ELF-1 (cell line): ENCODE results near the gene CREB3L4.

Experiments used
- DNase-seq: peaks from one replicate; pipeline ENCODE4 v3.0.0-alpha.2; 2016; ENCODE audit warnings: low read depth, low spot score

CREB3L4 gene

DNA sequence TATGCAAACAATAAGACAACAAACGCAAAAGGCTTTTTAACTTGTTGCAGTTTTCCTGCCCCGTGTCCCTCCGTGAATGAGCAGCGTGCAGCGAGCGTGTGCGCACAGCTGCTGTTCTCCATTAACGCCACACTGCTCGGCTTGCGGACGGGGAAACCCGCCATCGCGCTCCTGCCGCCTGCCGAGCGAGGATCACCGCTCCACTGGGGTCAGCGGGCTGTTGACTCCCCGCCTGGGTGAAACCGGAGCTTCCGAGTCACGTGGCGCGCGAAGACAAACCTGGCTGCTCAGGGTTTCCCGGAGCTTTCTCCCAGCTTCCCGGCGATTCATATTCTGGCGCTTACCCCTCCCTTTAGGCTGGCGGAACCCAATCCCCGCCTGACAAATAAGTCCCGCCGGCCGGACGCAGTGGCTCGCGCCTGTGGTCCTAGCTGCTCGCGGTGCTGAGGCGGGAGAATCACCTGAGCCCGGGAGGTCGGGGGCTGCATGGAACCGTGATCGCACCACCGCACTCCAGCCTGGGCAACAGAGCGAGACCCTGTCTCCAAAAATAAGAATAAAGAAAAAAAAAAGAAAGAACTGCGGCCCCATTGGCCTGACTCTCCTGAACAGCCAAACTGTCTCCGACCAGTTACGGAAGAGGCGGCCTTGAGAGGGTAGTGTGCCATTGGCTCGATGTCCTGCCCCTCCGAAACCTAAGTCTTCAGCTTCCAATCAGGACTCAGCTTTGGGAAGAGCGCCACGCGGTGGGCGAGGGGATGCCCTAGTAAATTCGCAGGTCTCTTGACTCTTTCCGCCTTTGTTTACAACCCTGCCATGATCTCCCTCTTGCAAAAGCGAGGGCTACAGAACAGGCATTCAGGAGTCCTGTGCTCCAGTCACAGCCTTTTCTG, at the start of gene CREB3L4:
CREB3L4 (plus strand) TSS at position 796 of the 893 bp plus-strand sequence. CDS start 624 bp downstream, outside the sequence.
- DNase-seq = peak; percentile 99

DNA sequence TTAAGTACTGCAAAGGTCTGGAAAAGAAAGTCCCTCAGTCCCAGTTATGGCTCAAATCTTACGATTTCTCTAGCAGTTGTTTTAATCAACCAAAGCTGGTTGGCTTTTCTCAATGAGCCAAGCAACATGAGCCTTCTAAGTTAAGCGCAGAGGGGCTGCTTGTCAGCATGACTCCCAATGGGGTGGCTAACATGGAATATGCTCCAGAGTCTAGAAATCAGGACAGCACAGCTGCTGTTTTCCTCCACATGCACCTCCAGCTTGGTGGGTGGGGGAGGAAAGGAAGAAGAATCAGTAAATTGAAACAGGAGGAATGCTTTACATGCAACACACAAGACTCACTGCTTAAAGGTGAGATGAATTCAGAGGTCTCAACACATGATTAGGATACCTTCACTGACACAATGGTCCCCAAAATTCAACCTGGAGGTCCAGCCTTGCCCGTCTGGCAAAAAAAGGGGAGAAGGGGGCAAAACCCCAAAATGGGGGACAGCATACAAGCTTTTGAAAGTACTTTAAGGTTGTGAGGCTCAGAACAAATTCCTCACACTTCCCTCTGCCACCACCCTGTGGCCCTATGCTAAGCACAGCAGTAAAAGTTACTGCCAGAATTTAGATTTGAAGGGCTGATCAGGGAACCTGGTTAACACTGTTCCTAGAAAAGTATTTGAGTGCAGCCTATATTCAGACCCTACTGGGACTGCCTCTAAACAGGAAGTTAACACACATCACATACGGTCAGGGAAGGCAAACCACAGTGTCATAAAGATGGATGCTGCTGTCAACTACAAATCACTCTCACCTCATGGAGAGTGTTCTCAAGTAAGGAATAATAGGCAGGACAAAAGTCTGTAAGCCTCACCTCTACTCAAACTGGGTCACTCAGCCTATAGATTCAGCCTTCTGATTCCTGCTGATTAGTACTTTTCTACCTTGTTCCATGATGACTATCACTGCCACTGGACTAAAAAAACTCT, 47.5 kb upstream of the CREB3L4 start:
- no peak for DNase-seq

DNA sequence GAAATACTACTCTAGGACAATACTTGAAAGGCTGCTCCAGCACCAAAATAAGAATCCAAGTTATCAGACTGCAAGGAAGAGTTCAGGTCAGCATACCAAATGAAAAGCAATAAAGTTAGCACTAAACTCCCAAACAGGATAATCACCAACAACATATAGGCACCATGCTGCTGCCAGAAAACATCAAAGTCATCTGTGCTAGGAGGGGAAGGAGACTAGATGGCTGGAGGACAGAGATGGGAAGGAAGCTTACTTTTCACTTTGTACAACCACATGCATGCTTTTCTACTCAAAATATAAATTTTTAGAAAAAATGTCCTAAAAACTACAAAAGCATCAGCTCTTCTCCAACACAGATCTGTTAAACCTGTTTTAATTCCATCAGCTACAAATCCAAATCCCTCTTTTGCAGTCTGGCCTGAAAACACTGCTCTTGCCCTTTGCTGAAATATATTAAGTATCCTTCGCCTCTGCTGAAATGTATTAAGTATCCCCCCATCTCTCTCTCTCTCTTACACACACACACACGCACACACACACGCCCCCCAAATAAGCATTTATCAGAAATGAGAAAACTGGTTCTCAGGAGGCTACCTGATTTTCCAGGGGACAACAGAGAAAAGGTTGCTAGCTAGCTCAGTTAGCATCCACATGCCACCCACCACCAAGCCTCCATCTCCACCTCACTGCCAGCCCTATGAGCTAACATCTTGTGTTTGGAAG, 46.5 kb upstream of the CREB3L4 start:
- no peak for DNase-seq

- no peak for DNase-seq
Measured at GRCh38 chr1:153921803-153922075, 46.0 kb upstream of the CREB3L4 start.

DNA sequence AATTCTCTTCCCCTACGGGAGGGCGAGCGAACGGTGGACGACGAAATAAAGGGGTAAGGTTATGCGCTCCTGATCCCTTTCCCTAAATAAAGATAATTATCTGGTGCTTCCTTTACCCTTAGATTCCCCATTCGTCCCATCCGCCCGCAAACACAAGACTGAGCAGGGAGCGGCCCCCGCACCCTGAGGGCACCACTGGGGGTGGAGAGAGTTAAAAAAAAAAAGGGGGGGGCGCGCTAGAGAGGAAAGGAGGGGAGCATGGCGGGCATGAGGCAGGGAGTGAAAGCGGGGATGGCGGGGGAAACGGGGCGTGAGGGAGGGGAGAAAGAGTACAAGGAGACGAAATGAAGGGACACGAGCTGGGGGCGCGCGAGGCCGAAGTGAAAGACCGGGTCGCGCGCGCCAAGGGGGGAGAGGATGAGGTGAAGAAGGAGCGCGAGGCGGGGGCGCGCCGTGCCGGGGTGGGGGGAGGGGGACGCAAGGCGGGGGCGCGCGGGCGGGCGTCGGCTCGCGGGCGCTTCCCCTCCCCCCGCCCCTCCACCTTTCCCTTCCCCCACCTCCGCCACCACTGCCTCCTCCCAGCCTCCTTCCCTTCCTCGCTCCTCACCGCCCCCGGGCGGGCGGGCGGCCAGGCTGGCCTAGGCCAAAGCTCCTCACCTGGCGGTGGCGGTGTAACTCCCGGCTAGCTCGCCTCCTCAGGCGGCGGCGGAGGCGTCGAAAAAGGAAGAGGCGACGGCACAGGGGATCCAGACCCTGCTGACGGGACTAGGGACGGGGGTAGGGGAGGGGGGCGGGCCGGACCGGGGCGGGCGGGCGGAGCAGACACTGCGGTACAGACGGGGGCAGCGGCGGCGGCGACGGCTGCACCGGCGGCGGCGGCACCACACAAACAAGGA, 45.4 kb upstream of the CREB3L4 start:
- DNase-seq = peak; percentile 47

GRCh38 chr1:153922972-153923925, 44.5 kb upstream of the CREB3L4 start, which contains the start of gene GATAD2B:
GATAD2B (minus strand) TSS chr1:153922972; CDS start chr1:153828347, 94,625 bp downstream.
- DNase-seq = peak; percentile 100

DNA sequence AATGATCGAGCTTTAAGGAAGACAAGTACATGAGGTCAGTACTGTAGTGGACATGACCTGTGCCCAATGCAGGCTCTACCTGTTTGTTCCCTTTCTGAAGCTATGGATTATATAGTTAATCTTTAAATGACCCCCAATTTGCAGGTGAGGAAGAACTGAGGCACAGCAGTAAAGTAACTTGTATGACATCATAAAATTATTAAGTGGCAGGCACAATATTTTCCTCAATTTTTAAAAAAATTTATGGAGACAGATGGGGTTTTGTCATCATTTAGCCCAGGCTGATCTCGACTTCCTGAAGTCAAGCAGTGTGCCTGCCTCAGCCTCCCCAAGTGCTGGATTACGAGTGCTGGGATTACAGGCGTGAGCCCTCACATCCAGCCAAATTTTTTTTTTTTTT, 41.3 kb upstream of the CREB3L4 start:
- no peak for DNase-seq

DNA sequence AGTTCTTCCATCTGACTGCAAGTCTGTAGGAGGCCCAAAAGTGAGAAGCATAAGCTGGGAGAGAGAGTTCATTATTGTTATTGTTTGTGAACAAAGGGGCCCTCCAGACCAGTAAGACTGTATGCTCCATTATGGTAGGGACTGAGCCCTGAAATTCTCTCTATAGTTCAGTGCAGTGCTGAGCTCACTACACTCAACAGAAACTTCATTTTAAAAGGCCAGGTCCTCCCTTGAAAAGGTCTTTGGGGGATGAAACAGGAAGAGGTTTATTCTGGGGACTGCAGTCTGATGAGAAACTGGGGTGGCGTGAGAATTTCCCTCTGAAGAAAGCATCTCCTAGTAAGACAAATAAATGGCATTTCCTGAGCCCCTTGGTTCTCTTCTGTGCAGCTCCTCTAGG, 39.5 kb upstream of the CREB3L4 start:
- no peak for DNase-seq

DNA sequence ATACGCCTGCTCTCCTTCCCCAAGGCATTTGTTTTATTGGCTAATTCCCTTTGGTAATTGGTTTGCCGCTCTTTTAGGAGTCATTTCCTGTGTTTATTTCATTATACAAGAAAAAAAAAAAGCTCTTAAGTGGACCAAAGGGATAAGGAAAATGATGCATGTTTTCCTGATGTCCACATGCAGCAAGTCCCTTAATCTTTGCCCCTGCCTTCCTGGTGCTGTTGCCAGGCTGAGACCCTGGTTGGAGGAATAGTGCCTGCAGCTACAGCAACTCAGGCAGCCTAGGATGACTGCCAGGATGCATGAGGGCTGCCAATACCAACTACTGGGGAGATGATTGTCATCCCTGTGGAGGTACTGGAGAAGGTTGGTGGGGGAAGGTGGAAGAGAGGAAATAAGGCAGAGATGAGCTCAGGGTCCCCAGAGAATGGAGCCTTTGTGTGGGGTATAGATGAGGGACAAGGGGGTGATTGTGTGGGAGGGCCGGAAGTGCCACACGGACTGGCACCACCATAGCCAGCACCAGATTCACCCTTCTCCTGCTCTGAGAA, 38.8 kb upstream of the CREB3L4 start:
- DNase-seq = no peak

GRCh38 chr1:153929426-153929825, 38.3 kb upstream of the CREB3L4 start:
- no peak for DNase-seq

DNA sequence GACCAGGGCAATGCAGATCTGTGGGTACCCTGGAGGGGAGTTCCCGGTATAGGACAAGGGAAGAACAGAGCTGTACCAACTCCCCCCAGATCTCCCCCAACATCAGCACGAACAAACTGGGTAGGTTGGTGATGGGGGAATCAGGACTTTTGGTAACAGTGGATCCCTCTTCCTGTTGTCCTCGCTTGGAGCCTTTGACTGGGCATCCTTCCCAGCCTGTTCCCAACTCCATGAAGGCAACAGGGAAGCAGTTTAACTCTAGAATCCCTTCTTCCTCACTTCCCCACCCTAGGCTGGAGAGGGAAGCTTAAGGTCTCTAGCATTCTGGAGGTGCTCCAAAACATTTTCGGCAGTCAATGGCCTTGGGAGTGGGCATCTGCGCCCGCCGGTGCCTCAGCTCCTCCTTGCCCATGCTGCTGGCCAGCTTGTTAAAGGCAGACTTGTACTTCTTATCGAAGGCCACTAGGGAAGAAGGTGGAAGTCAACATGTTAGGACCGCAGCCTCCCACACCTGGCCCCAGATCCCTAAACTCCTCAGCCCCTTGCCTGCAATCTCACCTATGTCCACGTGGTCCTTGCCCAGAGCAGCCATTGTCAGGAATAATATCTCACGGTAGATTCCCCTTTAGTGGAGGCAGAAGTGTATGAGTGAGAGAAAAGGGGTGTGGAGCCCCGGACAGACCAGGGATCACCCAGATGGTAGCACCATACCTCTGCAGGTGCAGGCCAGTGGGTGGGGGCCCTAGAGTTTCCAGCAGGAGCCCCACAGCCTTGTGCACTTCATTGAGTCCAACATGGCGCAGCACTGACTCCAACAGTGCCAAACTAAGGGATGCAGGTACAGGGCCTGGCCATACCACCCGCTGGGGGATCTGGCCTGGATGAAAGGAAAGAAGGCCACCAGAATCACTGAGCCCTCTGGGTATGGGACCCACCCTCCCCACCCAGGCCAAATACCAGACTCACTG, 37.4 kb upstream of the CREB3L4 start:
- DNase-seq = no peak

- no peak for DNase-seq
Measured at GRCh38 chr1:153932156-153933131, 35.3 kb upstream of the CREB3L4 start.

GRCh38 chr1:153933430-153933829, 34.3 kb upstream of the CREB3L4 start:
- no peak for DNase-seq

- no peak for DNase-seq
Measured at GRCh38 chr1:153933955-153934354, 33.7 kb upstream of the CREB3L4 start.

DNA sequence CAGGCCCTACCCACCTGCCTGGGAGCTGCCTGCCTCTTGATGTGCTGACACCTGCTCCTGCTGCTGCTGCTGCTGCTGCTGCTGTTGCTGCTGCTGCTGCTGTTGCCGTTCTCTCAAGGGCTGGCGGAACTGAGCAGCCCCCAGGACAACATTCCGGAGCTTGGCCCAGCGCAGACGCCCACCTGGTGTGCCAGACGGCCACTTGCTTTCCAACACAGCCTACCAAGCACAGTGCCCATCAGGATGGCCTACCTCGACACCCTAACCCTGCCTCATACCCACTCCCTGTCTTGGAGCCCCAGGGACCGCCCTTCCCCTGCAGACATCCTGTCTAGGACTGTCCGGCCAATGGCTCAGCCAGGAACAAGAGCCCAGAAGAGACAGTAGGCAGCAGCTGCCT, 33.0 kb upstream of the CREB3L4 start:
- DNase-seq = no peak

GRCh38 chr1:153936011-153936802, 31.5 kb upstream of the CREB3L4 start:
- DNase-seq = no peak
